ENCODE data around the gene MORN3.
A peak's percentile ranks its signal among the peaks of the same experiment; 100 is the strongest.

Gene MORN3

DNA sequence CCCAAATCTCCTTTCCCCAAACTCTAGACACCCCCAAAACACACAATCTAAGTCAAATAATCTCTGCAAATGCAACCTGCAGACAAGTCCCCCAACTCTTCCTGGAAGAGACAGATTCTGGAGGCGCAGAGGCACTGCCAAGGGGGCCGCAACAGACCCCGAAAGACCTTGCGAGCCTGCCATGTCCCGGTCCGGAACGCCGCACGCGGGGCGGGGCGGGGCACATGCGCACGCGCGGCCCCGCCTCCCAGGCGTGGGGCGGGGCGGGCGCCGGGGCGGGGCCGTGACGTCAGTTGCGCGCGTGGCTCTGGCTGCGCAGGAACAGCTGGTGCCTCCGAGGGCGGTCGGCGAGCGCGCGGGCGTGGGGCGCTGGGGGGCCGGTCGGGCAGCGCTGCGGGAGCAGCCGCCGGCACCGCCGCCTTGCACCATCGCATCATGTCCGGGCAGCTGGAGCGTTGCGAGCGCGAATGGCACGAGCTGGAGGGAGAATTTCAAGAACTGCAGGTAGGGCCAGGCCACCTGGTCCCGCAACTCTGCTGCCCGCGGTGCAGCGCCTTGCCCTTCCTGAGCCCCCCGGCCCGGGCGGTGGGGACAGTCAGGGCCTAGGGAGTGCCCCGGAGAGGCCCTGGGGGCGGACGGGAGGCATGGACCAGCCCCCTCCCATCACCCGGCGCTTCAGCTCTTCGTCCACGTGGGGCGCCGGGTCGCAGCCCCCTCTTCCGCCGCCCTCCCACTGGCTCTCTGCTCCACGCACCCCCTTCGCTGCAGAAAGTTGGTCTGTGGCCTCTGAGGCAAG lies 43.2 kb upstream of the MORN3 start, which contains the start of gene TMEM120B:
Gene TMEM120B, plus strand, starts transcription at position 292 of the 796 bp plus-strand sequence. Its CDS starts 144 bp downstream, at position 436.
- Histone ChIP-seq H4K20me1 (ENCODE audit: insufficient read depth, low read length) (no peaks in the 10 kb centered on the region), H3K4me3 (ENCODE audit: low read length) (peak within 1 kb of the TSS; percentile 82), H2AFZ (ENCODE audit: low read length) (peak within 1 kb of the TSS; percentile 72), H3K79me2 (ENCODE audit: low read length) (peaks cover 8% of the 10 kb centered on the region), H3K4me1 (ENCODE audit: low read length) (peaks cover 3% of the 10 kb centered on the region; the same call in 1 of the 2 replicates), H3K27me3 (replicated peaks; ENCODE audit: insufficient read depth, low read length) (no peaks in the 10 kb centered on the region), H3K9ac (ENCODE audit: low read length) (peak within 1 kb of the TSS; percentile 72), H3K27ac (ENCODE audit: low read length) (peak within 1 kb of the TSS; percentile 10; the same call in 1 of the 2 replicates), H3K36me3 (replicated peaks; ENCODE audit: insufficient read depth, low read length) (no peaks in the 10 kb centered on the region), H3F3A (ENCODE audit: insufficient read depth, low read length) (no peaks in the 10 kb centered on the region), H3K9me2 (replicated peaks; ENCODE audit: insufficient read depth, low read length) (no peaks in the 10 kb centered on the region), H3K4me2 (ENCODE audit: low read depth, low read length) (peak within 1 kb of the TSS; percentile 90), H3K9me3 (replicated peaks; ENCODE audit: insufficient read depth, low read length) (no peaks in the 10 kb centered on the region)
- no peak for TF ChIP-seq EZH2 (optimal IDR thresholded peaks at IDR 0.05; ENCODE audit: low read depth, low read length)
- TF ChIP-seq, protein P1, sequence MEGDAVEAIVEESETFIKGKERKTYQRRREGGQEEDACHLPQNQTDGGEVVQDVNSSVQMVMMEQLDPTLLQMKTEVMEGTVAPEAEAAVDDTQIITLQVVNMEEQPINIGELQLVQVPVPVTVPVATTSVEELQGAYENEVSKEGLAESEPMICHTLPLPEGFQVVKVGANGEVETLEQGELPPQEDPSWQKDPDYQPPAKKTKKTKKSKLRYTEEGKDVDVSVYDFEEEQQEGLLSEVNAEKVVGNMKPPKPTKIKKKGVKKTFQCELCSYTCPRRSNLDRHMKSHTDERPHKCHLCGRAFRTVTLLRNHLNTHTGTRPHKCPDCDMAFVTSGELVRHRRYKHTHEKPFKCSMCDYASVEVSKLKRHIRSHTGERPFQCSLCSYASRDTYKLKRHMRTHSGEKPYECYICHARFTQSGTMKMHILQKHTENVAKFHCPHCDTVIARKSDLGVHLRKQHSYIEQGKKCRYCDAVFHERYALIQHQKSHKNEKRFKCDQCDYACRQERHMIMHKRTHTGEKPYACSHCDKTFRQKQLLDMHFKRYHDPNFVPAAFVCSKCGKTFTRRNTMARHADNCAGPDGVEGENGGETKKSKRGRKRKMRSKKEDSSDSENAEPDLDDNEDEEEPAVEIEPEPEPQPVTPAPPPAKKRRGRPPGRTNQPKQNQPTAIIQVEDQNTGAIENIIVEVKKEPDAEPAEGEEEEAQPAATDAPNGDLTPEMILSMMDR (IDR thresholded peaks at IDR 0.05; ENCODE audit: low read length): no peak
- no peak for TF ChIP-seq EZH2phosphoT487 (IDR thresholded peaks at IDR 0.05; ENCODE audit: low read length)
- DNase-seq: peak; percentile 64

- H3K4me3 ChIP-seq (ENCODE audit: low read length): peak overlapping the region; percentile 82
- no peak for TF ChIP-seq EZH2 (optimal IDR thresholded peaks at IDR 0.05; ENCODE audit: low read depth, low read length)
- no peak for TF ChIP-seq EZH2phosphoT487 (IDR thresholded peaks at IDR 0.05; ENCODE audit: low read length)
- TF ChIP-seq, protein P1 (IDR thresholded peaks at IDR 0.05; ENCODE audit: low read length): no peak
- no peak for DNase-seq
- H2AFZ ChIP-seq (ENCODE audit: low read length): peak overlapping the region; percentile 72
- H3K9me2 ChIP-seq (replicated peaks; ENCODE audit: insufficient read depth, low read length): no peaks in the 10 kb centered on the region
- peaks cover 8% of the 10 kb centered on the region for H3K79me2 ChIP-seq (ENCODE audit: low read length)
- H3K27me3 ChIP-seq (replicated peaks; ENCODE audit: insufficient read depth, low read length): no peaks in the 10 kb centered on the region
- no peaks in the 10 kb centered on the region for H3K9me3 ChIP-seq (replicated peaks; ENCODE audit: insufficient read depth, low read length)
- H4K20me1 ChIP-seq (ENCODE audit: insufficient read depth, low read length): no peaks in the 10 kb centered on the region
- H3K36me3 ChIP-seq (replicated peaks; ENCODE audit: insufficient read depth, low read length): no peaks in the 10 kb centered on the region
- H3K9ac ChIP-seq (ENCODE audit: low read length): peak overlapping the region; percentile 68
- H3K4me1 ChIP-seq (ENCODE audit: low read length): peaks cover 3% of the 10 kb centered on the region; the same call in 1 of the 2 replicates
- peak overlapping the region; percentile 90 for H3K4me2 ChIP-seq (ENCODE audit: low read depth, low read length)
- H3F3A ChIP-seq (ENCODE audit: insufficient read depth, low read length): no peaks in the 10 kb centered on the region
- peak overlapping the region; percentile 10; the same call in 1 of the 2 replicates for H3K27ac ChIP-seq (ENCODE audit: low read length)
Observed at GRCh38 chr12:121712190-121712460, 42.7 kb upstream of the MORN3 start.

GRCh38 chr12:121711361-121712189 lies 42.1 kb upstream of the MORN3 start:
- H3F3A ChIP-seq (ENCODE audit: insufficient read depth, low read length): no peaks in the 10 kb centered on the region
- H3K4me3 ChIP-seq (ENCODE audit: low read length): peak overlapping the region; percentile 82
- H3K27ac ChIP-seq (ENCODE audit: low read length): peak overlapping the region; percentile 10; the same call in 1 of the 2 replicates
- H3K27me3 ChIP-seq (replicated peaks; ENCODE audit: insufficient read depth, low read length): no peaks in the 10 kb centered on the region
- H3K79me2 ChIP-seq (ENCODE audit: low read length): peaks cover 8% of the 10 kb centered on the region
- H3K9me2 ChIP-seq (replicated peaks; ENCODE audit: insufficient read depth, low read length): no peaks in the 10 kb centered on the region
- TF ChIP-seq, protein P1 (IDR thresholded peaks at IDR 0.05; ENCODE audit: low read length): no peak
- no peak for TF ChIP-seq EZH2phosphoT487 (IDR thresholded peaks at IDR 0.05; ENCODE audit: low read length)
- TF ChIP-seq EZH2 (optimal IDR thresholded peaks at IDR 0.05; ENCODE audit: low read depth, low read length): no peak
- H3K9me3 ChIP-seq (replicated peaks; ENCODE audit: insufficient read depth, low read length): no peaks in the 10 kb centered on the region
- no peaks in the 10 kb centered on the region for H4K20me1 ChIP-seq (ENCODE audit: insufficient read depth, low read length)
- peak overlapping the region; percentile 68; the same call in 1 of the 2 replicates for H3K9ac ChIP-seq (ENCODE audit: low read length)
- peak overlapping the region; percentile 90 for H3K4me2 ChIP-seq (ENCODE audit: low read depth, low read length)
- H3K4me1 ChIP-seq (ENCODE audit: low read length): peaks cover 3% of the 10 kb centered on the region; the same call in 1 of the 2 replicates
- no peaks in the 10 kb centered on the region for H3K36me3 ChIP-seq (replicated peaks; ENCODE audit: insufficient read depth, low read length)
- peak overlapping the region; percentile 72 for H2AFZ ChIP-seq (ENCODE audit: low read length)
- DNase-seq: no peak
